IMR-90 (cell line): ENCODE results near the gene C6orf47. TPM values are rescaled to one million over a fixed set of nuclear protein-coding genes. Genes with fewer than 3 reads are reported as not detected.
"Not testable (repeated sequence)": the region's sequence is repeated elsewhere in the genome, so short reads cannot be mapped to it uniquely, and the experiment has no call there.

Source experiments
- ATAC-seq: fragments of 200-7000 bp; cut with Tn5 transposase; 2 replicates; pipeline ENCODE4 v1.9.1; 2020; ENCODE audit warnings: low read depth, mild to moderate bottlenecking, moderate library complexity
- BruUV-seq: library from RNA; stranded (reverse); fragments of 400-500 nt; replicated peaks from 2 replicates; lab custom pipeline; 2021; lab: Mats Ljungman, UMichigan
- CTCF ChIA-PET: fragments of 300-600 bp; formaldehyde crosslinking; extraction: SDS; loops from one replicate; lab custom pipeline; 2021; ENCODE audit warnings: antibody characterized with exemption; lab: Yijun Ruan, JAX
- POLR2A ChIA-PET: fragments of 300-600 bp; sonication (Branson Sonifier 250); formaldehyde crosslinking; loops from one replicate; lab custom pipeline; 2022; ENCODE audit warnings: antibody characterized with exemption; ENCODE audit not compliant: unreplicated experiment; lab: Charles Lee
- DNase-seq: peaks from one replicate; pipeline ENCODE4 v3.0.0; 2013
- H2AFZ ChIP-seq: replicated peaks from 2 replicates; pipeline ENCODE3; 2013; ENCODE audit warnings: low read length, mild to moderate bottlenecking; ENCODE audit not compliant: poor library complexity
- H2AK5ac ChIP-seq: 2 replicates; pipeline ENCODE4 v1.6.1; 2013; ENCODE audit warnings: low read depth, low read length, inconsistent platforms
- H2AK9ac ChIP-seq: replicated peaks from 2 replicates; pipeline ENCODE3; 2013; ENCODE audit warnings: mild to moderate bottlenecking, low read depth, low read length, moderate library complexity; ENCODE audit not compliant: poor library complexity
- H2BK120ac ChIP-seq: 2 replicates; pipeline ENCODE4 v1.6.1; 2013; ENCODE audit warnings: low read depth, low read length, inconsistent platforms
- H2BK15ac ChIP-seq: 3 replicates; pipeline ENCODE4 v1.6.1; 2013; ENCODE audit warnings: low read depth, low read length, inconsistent platforms
- H2BK20ac ChIP-seq: 2 replicates; pipeline ENCODE4 v1.6.1; 2013; ENCODE audit warnings: low read depth, mild to moderate bottlenecking, inconsistent platforms, low read length, moderate library complexity
- H2BK5ac ChIP-seq: 2 replicates; pipeline ENCODE4 v1.6.1; 2013; ENCODE audit warnings: mild to moderate bottlenecking, low read depth, low read length, inconsistent platforms; ENCODE audit not compliant: poor library complexity, severe bottlenecking
- H3K14ac ChIP-seq: replicated peaks from 2 replicates; pipeline ENCODE4 v1.6.1; 2013; ENCODE audit warnings: low read depth, low read length, inconsistent platforms
- H3K18ac ChIP-seq: 2 replicates; pipeline ENCODE4 v1.6.1; 2013; ENCODE audit warnings: low read depth, low read length, control low read depth
- H3K23ac ChIP-seq: 2 replicates; pipeline ENCODE4 v1.6.1; 2013; ENCODE audit warnings: low read depth, low read length, inconsistent platforms
- H3K27ac ChIP-seq: 2 replicates; pipeline ENCODE4 v1.5.1; 2013; ENCODE audit warnings: mild to moderate bottlenecking, control low read depth, low read length; ENCODE audit not compliant: insufficient read depth
- H3K27me3 ChIP-seq: 2 replicates; pipeline ENCODE4 v1.6.1; 2013; ENCODE audit warnings: low read length; ENCODE audit not compliant: control insufficient read depth, insufficient read depth
- H3K36me3 ChIP-seq: 2 replicates; pipeline ENCODE4 v1.6.1; 2013; ENCODE audit warnings: low read length, mixed read lengths; ENCODE audit not compliant: control insufficient read depth, insufficient read depth
- H3K4ac ChIP-seq: 2 replicates; pipeline ENCODE4 v1.6.1; 2013; ENCODE audit warnings: low read depth, low read length, inconsistent platforms
- H3K4me1 ChIP-seq: 2 replicates; pipeline ENCODE4 v1.6.1; 2013; ENCODE audit warnings: low read length, mixed read lengths; ENCODE audit not compliant: control insufficient read depth, insufficient read depth
- H3K4me2 ChIP-seq: 2 replicates; pipeline ENCODE4 v1.6.1; 2013; ENCODE audit warnings: low read depth, mild to moderate bottlenecking, control low read depth, low read length, moderate library complexity
- H3K4me3 ChIP-seq: 2 replicates; pipeline ENCODE4 v1.5.1; 2013; ENCODE audit warnings: low read depth, mild to moderate bottlenecking, control low read depth, low read length, moderate library complexity; ENCODE audit not compliant: insufficient read depth
- H3K56ac ChIP-seq: 2 replicates; pipeline ENCODE4 v1.6.1; 2013; ENCODE audit warnings: low read length, inconsistent platforms; ENCODE audit not compliant: insufficient read depth; ENCODE audit errors: extremely low read depth
- H3K79me1 ChIP-seq, 2 experiments: 2 replicates each; pipeline ENCODE4 v1.6.1; 2013; ENCODE audit warnings: low read length in 2 of 2, inconsistent platforms in 1 of 2, low read depth in 1 of 2
- H3K9ac ChIP-seq: 2 replicates; pipeline ENCODE4 v1.6.1; 2013; ENCODE audit warnings: low read depth, low read length, control low read depth
- H3K9me1 ChIP-seq: 2 replicates; pipeline ENCODE4 v1.6.1; 2013; ENCODE audit warnings: low read length, inconsistent platforms; ENCODE audit not compliant: insufficient read depth
- H3K9me3 ChIP-seq: 2 replicates; pipeline ENCODE4 v1.6.1; 2013; ENCODE audit warnings: low read length; ENCODE audit not compliant: control insufficient read depth, insufficient read depth
- H4K20me1 ChIP-seq: 2 replicates; pipeline ENCODE4 v1.6.1; 2013; ENCODE audit warnings: low read length, inconsistent platforms; ENCODE audit not compliant: insufficient read depth
- H4K5ac ChIP-seq: 2 replicates; pipeline ENCODE4 v1.6.1; 2013; ENCODE audit warnings: mild to moderate bottlenecking, low read depth, low read length, control low read depth
- H4K8ac ChIP-seq, 2 experiments: 2 replicates each; pipeline ENCODE4 v1.6.1; 2013; ENCODE audit warnings: low read depth in 2 of 2, low read length in 2 of 2, control low read depth in 1 of 2, inconsistent platforms in 1 of 2
- H4K91ac ChIP-seq: 2 replicates; pipeline ENCODE4 v1.6.1; 2013; ENCODE audit warnings: low read depth, low read length, inconsistent platforms; ENCODE audit not compliant: insufficient read depth
- WGBS, 2 experiments: methylation state at CpG; one replicate each; pipeline versions ENCODE4 v1.1.5 to v1.1.7; 2013; ENCODE audit warnings: missing lambda C conversion rate in 2 of 2; ENCODE audit not compliant: insufficient read length in 1 of 2; ENCODE audit errors: extremely low coverage in 2 of 2; 5-methylcytosine and 5-hydroxymethylcytosine counted together
- dilution Hi-C: fragments of 300-500 bp; cut with HindIII; formaldehyde crosslinking; loops from one replicate; pipeline ENCODE4 v1.14.3; 2018; ENCODE audit warnings: low sequenced_read_pairs; ENCODE audit not compliant: unreplicated experiment
- in situ Hi-C: fragments of 300-500 bp; cut with MboI; formaldehyde crosslinking; loops from 3 replicates; pipeline ENCODE4 v1.14.3; 2019; ENCODE audit warnings: low sequenced_read_pairs, inconsistent platforms, mixed read lengths
- intact Hi-C: fragments of 100-400 bp; cut with micrococcal nuclease; formaldehyde crosslinking; loops from 2 replicates; pipeline ENCODE4 v1.10.0; 2022
- polyA plus RNA-seq, 3 experiments: library from polyadenylated mRNA; depleted of rRNA; stranded (reverse); fragments of >200 nt; gene quantifications; 2 replicates each; pipeline ENCODE4 v1.2.3, GENCODE V29; 2012; ENCODE audit warnings: low replicate concordance in 1 of 3
- total RNA-seq: library from RNA; depleted of rRNA; stranded (reverse); fragments of >200 nt; gene quantifications from 2 replicates; pipeline ENCODE4 v1.2.3, GENCODE V29; 2012

The C6orf47 gene
- total and polyA plus RNA-seq, 2 of the 4 experiments (the other 2 are of a cell fraction) = 8.9 to 14.2 TPM

- ATAC-seq, H2BK15ac ChIP-seq, H2AFZ ChIP-seq, H2AK9ac ChIP-seq, H3K79me1 ChIP-seq, H3K9ac ChIP-seq, in situ Hi-C loops, H2AK5ac ChIP-seq, intact Hi-C loops, H3K4me2 ChIP-seq, H4K20me1 ChIP-seq, H3K27ac ChIP-seq, H2BK20ac ChIP-seq, H2BK5ac ChIP-seq, H2BK120ac ChIP-seq, H3K18ac ChIP-seq, POLR2A ChIA-PET, H4K5ac ChIP-seq, H3K9me3 ChIP-seq, H3K23ac ChIP-seq, BruUV-seq, H3K9me1 ChIP-seq, H3K4ac ChIP-seq, H3K56ac ChIP-seq, DNase-seq, H4K91ac ChIP-seq, dilution Hi-C loops, H3K4me3 ChIP-seq, H4K8ac ChIP-seq, H3K4me1 ChIP-seq, H3K14ac ChIP-seq, H3K36me3 ChIP-seq: not testable (repeated sequence)
- H3K27me3 ChIP-seq = peaks cover 27% of the 10 kb centered on the region
- 76% methylated on average over 3 of the region's 11 CpGs; no CpG with 5 or more reads in 1 of the 2 experiments for WGBS, 2 experiments
- CTCF ChIA-PET = interaction anchor here (0.6 kb wide), 1 partner anchor 28 kb away, joined by 3 read pairs; no protein-coding TSS in a partner anchor
These were observed 48.6 kb upstream of the C6orf47 start for GRCh38 chr6:31709157-31709556.
